Psoas muscle (tissue), 8 donors: ENCODE measurements around the gene TSHZ2. TPM values are rescaled to one million over a fixed set of nuclear protein-coding genes. Genes with fewer than 3 reads are reported as not detected.

Experiments
- ATAC-seq, 4 donors: fragments of 200-7000 bp; cut with Tn5 transposase; one replicate each; pipeline ENCODE4 v1.9.1; 2020; ENCODE audit warnings: moderate library complexity in 3 of 4, mild to moderate bottlenecking in 2 of 4
- DNase-seq, 2 donors: peaks; one replicate each; pipeline ENCODE4 v3.0.0-alpha.2; 2020
- H3K27ac ChIP-seq: fragments of 200-600 bp; one replicate; pipeline ENCODE4 v1.8.0; 2022
- H3K27me3 ChIP-seq, 3 donors: fragments of 200-600 bp in 1 of 3; one replicate each; pipeline versions ENCODE4 v1.6.1 to v1.8.0; 2013 to 2022; ENCODE audit warnings: low read length in 2 of 3, mild to moderate bottlenecking in 2 of 3, moderate library complexity in 1 of 3; ENCODE audit not compliant: insufficient read depth in 3 of 3
- H3K36me3 ChIP-seq, 2 donors: fragments of 200-600 bp in 1 of 2; one replicate each; pipeline versions ENCODE4 v1.6.1 to v1.8.0; 2013 to 2022; ENCODE audit warnings: low read depth in 1 of 2, mild to moderate bottlenecking in 1 of 2, moderate library complexity in 1 of 2; ENCODE audit not compliant: insufficient read depth in 1 of 2
- H3K4me1 ChIP-seq: fragments of 200-600 bp; one replicate; pipeline ENCODE4 v1.8.0; 2022
- H3K4me3 ChIP-seq: fragments of 200-600 bp; one replicate; pipeline ENCODE4 v1.8.0; 2022; ENCODE audit warnings: mild to moderate bottlenecking
- H3K9me3 ChIP-seq: fragments of 200-600 bp; one replicate; pipeline ENCODE4 v1.8.0; 2022
- WGBS, 3 donors: extraction: QIAGEN DNeasy Blood & Tissue Kit; methylation state at CpG; one replicate each; pipeline versions ENCODE4 v1.1.6 to v1.1.7; 2013; 5-methylcytosine and 5-hydroxymethylcytosine counted together
- intact Hi-C, 2 donors: fragments of 100-400 bp; cut with DNase I; formaldehyde crosslinking; loops; one replicate each; pipeline versions ENCODE4 v1.11.0 to v1.14.2; 2022
- polyA plus RNA-seq, 3 donors: library from polyadenylated mRNA; stranded (reverse); fragments of 200-250 nt; gene quantifications; one replicate each; pipeline ENCODE4 v1.2.3, GENCODE V29; 2013
- total RNA-seq, 4 donors: library from RNA; stranded (reverse); fragmentation: NEBNext Ultra II Directional in 2 of 4; extraction: Animal tissue kit (Norgen Biotek cat#: 25700) in 2 of 4; gene quantifications; one replicate each; pipeline versions ENCODE4 v1.2.1 to v1.2.4, GENCODE V29; 2021 to 2023
- TF ChIP-seq, protein P1 (sequence below): fragments of 200-600 bp; IDR thresholded peaks from one replicate; pipeline ENCODE4 v1.8.0; 2022; ENCODE audit warnings: antibody characterized with exemption
- donor health status: healthy with polysubstance abuse.
- donor health status: DM: no; HTN: no; CAD: no; lungs with moderate emphysema.
- donor health status: Bipolar disorder and iron deficiency.
- donor health status: healthy.
- donor health status: DM: yes; HTN: yes; CAD: no.
- donor health status: DM: no; HTN: no; CAD: no.
- donor health status: DM: no; HTN: no; CAD: no.
- donor health status: DM: yes; HTN: yes; CAD: no.

The TSHZ2 gene
- total and polyA plus RNA-seq, 7 donors: 0.39 to 7.5 (median 1.9) TPM

DNA sequence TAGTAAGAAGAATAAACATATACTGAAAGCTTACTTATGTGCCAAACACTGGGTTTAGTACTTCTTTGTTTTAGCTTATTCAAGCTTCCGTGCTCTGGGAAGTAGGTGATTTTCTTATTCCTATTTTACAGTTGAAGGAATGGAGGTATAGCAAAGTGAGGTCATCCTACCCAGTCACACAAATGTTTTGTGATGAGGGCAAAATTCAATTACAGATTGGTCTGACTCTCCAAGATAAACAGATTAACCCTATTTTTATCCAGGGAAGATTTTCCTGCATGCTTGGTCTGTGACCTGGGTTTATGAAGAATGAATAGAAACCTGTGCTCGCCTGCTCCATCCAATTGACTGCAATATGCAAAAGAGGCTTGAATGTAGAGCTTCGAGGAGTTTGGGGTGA is 311.4 kb downstream of the TSHZ2 start:
- 70 to 77% (median 71%) methylated on average over 3 of the region's 3 CpGs for WGBS, 3 donors
- DNase-seq (no peak), ATAC-seq (no peak)
- intact Hi-C loops: no loop called here
- Histone ChIP-seq H3K4me1 (no peaks in the 10 kb centered on the region), H3K27me3 (peaks cover 0 to 2% (median 0%) of the 10 kb centered on the region in 3 donors), H3K9me3 (no peaks in the 10 kb centered on the region), H3K27ac (no peak overlapping the region), H3K4me3 (no peak overlapping the region), H3K36me3 (no peaks in the 10 kb centered on the region)
- TF ChIP-seq, protein P1, sequence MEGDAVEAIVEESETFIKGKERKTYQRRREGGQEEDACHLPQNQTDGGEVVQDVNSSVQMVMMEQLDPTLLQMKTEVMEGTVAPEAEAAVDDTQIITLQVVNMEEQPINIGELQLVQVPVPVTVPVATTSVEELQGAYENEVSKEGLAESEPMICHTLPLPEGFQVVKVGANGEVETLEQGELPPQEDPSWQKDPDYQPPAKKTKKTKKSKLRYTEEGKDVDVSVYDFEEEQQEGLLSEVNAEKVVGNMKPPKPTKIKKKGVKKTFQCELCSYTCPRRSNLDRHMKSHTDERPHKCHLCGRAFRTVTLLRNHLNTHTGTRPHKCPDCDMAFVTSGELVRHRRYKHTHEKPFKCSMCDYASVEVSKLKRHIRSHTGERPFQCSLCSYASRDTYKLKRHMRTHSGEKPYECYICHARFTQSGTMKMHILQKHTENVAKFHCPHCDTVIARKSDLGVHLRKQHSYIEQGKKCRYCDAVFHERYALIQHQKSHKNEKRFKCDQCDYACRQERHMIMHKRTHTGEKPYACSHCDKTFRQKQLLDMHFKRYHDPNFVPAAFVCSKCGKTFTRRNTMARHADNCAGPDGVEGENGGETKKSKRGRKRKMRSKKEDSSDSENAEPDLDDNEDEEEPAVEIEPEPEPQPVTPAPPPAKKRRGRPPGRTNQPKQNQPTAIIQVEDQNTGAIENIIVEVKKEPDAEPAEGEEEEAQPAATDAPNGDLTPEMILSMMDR: no peak

DNA sequence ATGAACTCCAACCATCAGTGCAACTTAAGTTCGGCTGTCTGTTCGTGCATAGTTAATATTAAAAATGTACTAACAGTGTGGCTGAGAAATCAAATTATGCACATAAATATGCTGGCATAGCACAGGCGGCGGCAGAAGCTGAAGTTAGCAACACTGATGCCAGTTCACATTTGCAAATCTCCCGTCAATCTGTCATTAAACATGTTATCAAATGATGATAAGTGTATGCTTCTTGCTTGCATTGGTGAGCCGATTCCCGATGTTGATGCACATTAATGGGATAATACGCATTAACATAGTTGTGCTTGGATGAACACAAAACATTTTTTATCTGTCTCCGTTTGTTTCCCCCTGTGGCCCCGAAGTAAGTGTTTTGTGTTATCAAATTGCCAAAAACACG is 312.1 kb downstream of the TSHZ2 start:
- no peak for ATAC-seq
- no peak for DNase-seq
- intact Hi-C loops: no loop called here
- H3K27ac ChIP-seq: no peak overlapping the region
- WGBS, 3 donors: 73 to 81% (median 78%) methylated on average over 11 of the region's 11 CpGs
- no peak overlapping the region for H3K4me3 ChIP-seq
- no peaks in the 10 kb centered on the region for H3K4me1 ChIP-seq
- no peaks in the 10 kb centered on the region for H3K9me3 ChIP-seq
- TF ChIP-seq, protein P1: no peak
- peaks cover 0 to 2% (median 0%) of the 10 kb centered on the region in 3 donors for H3K27me3 ChIP-seq
- no peaks in the 10 kb centered on the region for H3K36me3 ChIP-seq

DNA sequence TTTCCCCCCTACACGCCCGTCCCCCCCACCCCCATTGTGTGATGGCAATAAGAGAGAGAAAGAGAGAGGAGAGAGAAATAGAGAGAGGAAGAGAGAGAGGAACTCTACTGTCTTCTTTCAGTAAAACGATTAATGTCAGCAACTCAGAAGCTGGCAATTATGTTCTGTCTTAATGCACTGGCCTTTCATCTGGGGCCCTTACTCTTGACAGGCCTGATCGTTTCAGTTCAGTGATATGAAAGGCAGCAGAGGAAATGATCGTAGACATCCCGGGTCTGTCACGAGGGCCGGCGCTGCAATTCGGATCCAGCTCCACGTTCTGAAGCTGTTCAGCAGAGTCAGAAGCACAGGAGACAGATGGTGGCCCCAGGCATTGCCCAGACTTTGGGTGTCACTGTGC is 312.5 kb downstream of the TSHZ2 start:
- Histone ChIP-seq H3K27me3 (peaks cover 0 to 2% (median 0%) of the 10 kb centered on the region in 3 donors), H3K9me3 (no peaks in the 10 kb centered on the region), H3K36me3 (no peaks in the 10 kb centered on the region), H3K4me3 (no peak overlapping the region), H3K4me1 (no peaks in the 10 kb centered on the region), H3K27ac (no peak overlapping the region)
- intact Hi-C loops: no loop called here
- DNase-seq (no peak), ATAC-seq (no peak)
- 76 to 83% (median 83%) methylated on average over 11 of the region's 11 CpGs for WGBS, 3 donors
- TF ChIP-seq, protein P1: no peak

GRCh38 chr20:53287357-53288042 is 315.3 kb downstream of the TSHZ2 start:
- no peaks in the 10 kb centered on the region for H3K9me3 ChIP-seq
- ATAC-seq (no peak), DNase-seq (no peak)
- H3K4me1 ChIP-seq: no peaks in the 10 kb centered on the region
- 52 to 72% (median 60%) methylated on average over 2 of the region's 2 CpGs for WGBS, 3 donors
- intact Hi-C loops: no loop called here
- no peaks in the 10 kb centered on the region for H3K36me3 ChIP-seq
- TF ChIP-seq, protein P1: no peak
- no peaks in the 10 kb centered on the region for H3K27me3 ChIP-seq
- H3K27ac ChIP-seq: no peak overlapping the region
- H3K4me3 ChIP-seq: no peak overlapping the region

GRCh38 chr20:53291548-53291947 is 319.4 kb downstream of the TSHZ2 start:
- TF ChIP-seq, protein P1: no peak
- H3K27me3 ChIP-seq: no peaks in the 10 kb centered on the region
- DNase-seq: no peak
- no peaks in the 10 kb centered on the region for H3K4me1 ChIP-seq
- no peak for ATAC-seq
- no peak overlapping the region for H3K4me3 ChIP-seq
- no peaks in the 10 kb centered on the region for H3K9me3 ChIP-seq
- H3K36me3 ChIP-seq: no peaks in the 10 kb centered on the region
- no peak overlapping the region for H3K27ac ChIP-seq
- 78 to 84% (median 79%) methylated on average over 3 of the region's 3 CpGs for WGBS, 3 donors
- intact Hi-C loops: no loop called here
